22Rv1 (cell line): Measurements from ENCODE around the gene STING1.

ENCODE experiments used
- H3K27ac ChIP-seq: fragments of 450-650 bp; 2 replicates; pipeline ENCODE4 v1.5.1; 2017
- CTCF ChIP-seq: fragments of 450-650 bp; IDR thresholded peaks from 2 replicates; pipeline ENCODE4 v1.5.1; 2017; ENCODE audit warnings: mild to moderate bottlenecking
- ZFX ChIP-seq: fragments of 450-650 bp; IDR thresholded peaks from 2 replicates; pipeline ENCODE4 v1.6.1; 2017; ENCODE audit warnings: antibody characterized with exemption, borderline replicate concordance

STING1 gene

GRCh38 chr5:139459451-139459934, 23.1 kb downstream of the STING1 start:
- TF ChIP-seq CTCF (no peak), ZFX (no peak)
- H3K27ac ChIP-seq, result no peak overlapping the region

GRCh38 chr5:139458580-139459407, 23.8 kb downstream of the STING1 start:
- no peak overlapping the region for H3K27ac ChIP-seq

GRCh38 chr5:139457653-139458306, 24.8 kb downstream of the STING1 start:
- TF ChIP-seq CTCF (no peak), ZFX (no peak)
- no peak overlapping the region for H3K27ac ChIP-seq

More at GRCh38 chr5:139458580-139459407, 23.8 kb downstream of the STING1 start:
- TF ChIP-seq CTCF, result no peak
- TF ChIP-seq ZFX, result no peak

GRCh38 chr5:139457241-139457640, 25.3 kb downstream of the STING1 start:
- no peak for TF ChIP-seq CTCF
- no peak for TF ChIP-seq ZFX
- no peak overlapping the region for H3K27ac ChIP-seq

- TF ChIP-seq ZFX, result no peak
- TF ChIP-seq CTCF, result no peak
- no peak overlapping the region for H3K27ac ChIP-seq
Measured at GRCh38 chr5:139456776-139457175, 25.8 kb downstream of the STING1 start.

GRCh38 chr5:139454568-139455290, 27.8 kb downstream of the STING1 start:
- TF ChIP-seq CTCF (no peak), ZFX (no peak)
- no peak overlapping the region for H3K27ac ChIP-seq
